AG04450 (cell line): ENCODE data around the gene SPTLC1. TPM values are rescaled to one million over a fixed set of nuclear protein-coding genes. Genes with fewer than 3 reads are reported as not detected.
"Not testable (repeated sequence)": the region's sequence is repeated elsewhere in the genome, so short reads cannot be mapped to it uniquely, and the experiment has no call there.

ENCODE experiments used
- CTCF ChIA-PET: fragments of 300-600, 350-600 bp; formaldehyde crosslinking; extraction: SDS; loops from one replicate; lab custom pipeline; 2022; ENCODE audit warnings: antibody characterized with exemption, inconsistent platforms; lab: Charles Lee
- POLR2A ChIA-PET: fragments of 350-600 bp; formaldehyde crosslinking; extraction: SDS; loops from one replicate; lab custom pipeline; 2021; ENCODE audit warnings: antibody characterized with exemption, inconsistent platforms; lab: Yijun Ruan, JAX
- DNase-seq: peaks from one replicate; pipeline ENCODE4 v3.0.0-alpha.2; 2011; ENCODE audit warnings: low read depth, low spot score
- H3K27ac ChIP-seq: one replicate; pipeline ENCODE4 v1.5.1; 2012; ENCODE audit warnings: low read depth, low read length, control low read depth
- H3K27me3 ChIP-seq: one replicate; pipeline ENCODE4 v1.6.0; 2012; ENCODE audit warnings: low read length; ENCODE audit not compliant: control insufficient read depth, insufficient read depth
- H3K4me3 ChIP-seq: 2 replicates; pipeline ENCODE4 v1.5.1; 2011; ENCODE audit warnings: mild to moderate bottlenecking, low read depth, low read length, control low read depth
- H3K9me3 ChIP-seq: 2 replicates; pipeline ENCODE4 v1.5.1; 2012; ENCODE audit warnings: low read length; ENCODE audit not compliant: control insufficient read depth, insufficient read depth
- CTCF ChIP-seq: IDR thresholded peaks from 2 replicates; pipeline ENCODE4 v1.5.1; 2011; ENCODE audit warnings: low read depth, low read length, control low read depth, inconsistent platforms
- polyA plus RNA-seq: library from polyadenylated mRNA; depleted of rRNA; stranded (reverse); fragments of >200 nt; gene quantifications from 2 replicates; pipeline ENCODE4 v1.2.3, GENCODE V29; 2011

Gene SPTLC1
- polyA plus RNA-seq, 1 experiment, result 140 TPM

- no peak overlapping the region for H3K4me3 ChIP-seq
- peak overlapping the region; percentile 91 for H3K27ac ChIP-seq
- ChIA-PET POLR2A (no interaction called here), CTCF (interaction anchor here (1.1 to 3.0 kb wide), 4 partner anchors 8 to 99 kb away, joined by 3 to 16 read pairs (median 5); no protein-coding TSS in a partner anchor)
- no peaks in the 10 kb centered on the region; the same call in 1 of the 2 replicates for H3K9me3 ChIP-seq
- no peaks in the 10 kb centered on the region for H3K27me3 ChIP-seq
- no peak for TF ChIP-seq CTCF
- no peak for DNase-seq
Measured at GRCh38 chr9:92146610-92147009, 31.4 kb upstream of the SPTLC1 start.

GRCh38 chr9:92145784-92146183 lies 30.6 kb upstream of the SPTLC1 start:
- POLR2A ChIA-PET, result interaction anchor here (0.7 kb wide), 1 partner anchor 109 kb away, joined by 4 read pairs; no protein-coding TSS in a partner anchor
- not testable (repeated sequence) for H3K4me3 ChIP-seq, DNase-seq, H3K27me3 ChIP-seq, H3K9me3 ChIP-seq
- peak overlapping the region; percentile 91 for H3K27ac ChIP-seq
- CTCF ChIA-PET, result interaction anchor here (0.6 to 3.0 kb wide), 2 partner anchors 97 to 418 kb away, joined by 3 to 16 read pairs; no protein-coding TSS in a partner anchor

- ChIA-PET CTCF (interaction anchor here (0.5 to 11.0 kb wide), 2 partner anchors 80 to 100 kb away, joined by 3 to 370 read pairs; no protein-coding TSS in a partner anchor), POLR2A (interaction anchor here (1.2 to 2.4 kb wide), 3 partner anchors 11 to 103 kb away, joined by 3 to 14 read pairs (median 4); no protein-coding TSS in a partner anchor)
- peak overlapping the region; percentile 86 for H3K4me3 ChIP-seq
Measured at GRCh38 chr9:92142329-92142728, 27.1 kb upstream of the SPTLC1 start.

GRCh38 chr9:92141144-92142129 lies 26.2 kb upstream of the SPTLC1 start:
- Histone ChIP-seq H3K27me3 (no peaks in the 10 kb centered on the region), H3K27ac (no peak overlapping the region), H3K9me3 (no peaks in the 10 kb centered on the region; the same call in 1 of the 2 replicates), H3K4me3 (peak overlapping the region; percentile 86)
- DNase-seq, result no peak
- no peak for TF ChIP-seq CTCF
- ChIA-PET CTCF (interaction anchor here (0.6 to 11.0 kb wide), 25 partner anchors 12 to 305 kb away, joined by 3 to 370 read pairs (median 7); partner anchors contain the start of genes CENPP and NOL8), POLR2A (interaction anchor here (1.2 to 3.2 kb wide), 4 partner anchors 12 to 104 kb away, joined by 3 to 15 read pairs (median 11); no protein-coding TSS in a partner anchor)

More at GRCh38 chr9:92142329-92142728, 27.1 kb upstream of the SPTLC1 start:
- no peaks in the 10 kb centered on the region for H3K27me3 ChIP-seq
- H3K27ac ChIP-seq, result no peak overlapping the region
- H3K9me3 ChIP-seq, result no peaks in the 10 kb centered on the region; the same call in 1 of the 2 replicates
- no peak for TF ChIP-seq CTCF
- no peak for DNase-seq

GRCh38 chr9:92140754-92141143 lies 25.5 kb upstream of the SPTLC1 start:
- CTCF ChIA-PET, result interaction anchor here (0.6 to 11.0 kb wide), 38 partner anchors 9 to 523 kb away, joined by 3 to 370 read pairs (median 5); partner anchors contain the start of genes CENPP, NOL8 and SPTLC1
- no peak for TF ChIP-seq CTCF
- Histone ChIP-seq H3K27ac (no peak overlapping the region), H3K9me3 (no peaks in the 10 kb centered on the region; the same call in 1 of the 2 replicates), H3K27me3 (no peaks in the 10 kb centered on the region), H3K4me3 (peak overlapping the region; percentile 86)
- no peak for DNase-seq
- POLR2A ChIA-PET, result interaction anchor here (2.0 to 3.2 kb wide), 3 partner anchors 40 to 105 kb away, joined by 8 to 15 read pairs (median 14); no protein-coding TSS in a partner anchor
